Measurements from ENCODE around the gene GAL3ST2. TPM values are rescaled to one million over a fixed set of nuclear protein-coding genes. Genes with fewer than 3 reads are reported as not detected.

GAL3ST2 gene
- total RNA-seq: 1 to 10 TPM in 2 of 9 donors, under 1 TPM in 5, not detected in 2; 0.25 to 1.8 (median 0.83) TPM
- polyA plus RNA-seq: under 1 TPM in 1 of 3 donors, not detected in 2; 0.16 TPM
- long read RNA-seq, donor 1: 0 reads
- long read RNA-seq, donor 2: 0 reads
- long read RNA-seq, donor 3: 0 reads
- long read RNA-seq, donor 4: 0 reads
- long read RNA-seq, donor 5: 0 reads
- long read RNA-seq, donor 6: 0 reads
- long read RNA-seq, donor 7: 0 reads
- long read RNA-seq, donor 8: 0 reads
- long read RNA-seq, donor 9: 0 reads
- long read RNA-seq, donor 10: 0 reads

DNA sequence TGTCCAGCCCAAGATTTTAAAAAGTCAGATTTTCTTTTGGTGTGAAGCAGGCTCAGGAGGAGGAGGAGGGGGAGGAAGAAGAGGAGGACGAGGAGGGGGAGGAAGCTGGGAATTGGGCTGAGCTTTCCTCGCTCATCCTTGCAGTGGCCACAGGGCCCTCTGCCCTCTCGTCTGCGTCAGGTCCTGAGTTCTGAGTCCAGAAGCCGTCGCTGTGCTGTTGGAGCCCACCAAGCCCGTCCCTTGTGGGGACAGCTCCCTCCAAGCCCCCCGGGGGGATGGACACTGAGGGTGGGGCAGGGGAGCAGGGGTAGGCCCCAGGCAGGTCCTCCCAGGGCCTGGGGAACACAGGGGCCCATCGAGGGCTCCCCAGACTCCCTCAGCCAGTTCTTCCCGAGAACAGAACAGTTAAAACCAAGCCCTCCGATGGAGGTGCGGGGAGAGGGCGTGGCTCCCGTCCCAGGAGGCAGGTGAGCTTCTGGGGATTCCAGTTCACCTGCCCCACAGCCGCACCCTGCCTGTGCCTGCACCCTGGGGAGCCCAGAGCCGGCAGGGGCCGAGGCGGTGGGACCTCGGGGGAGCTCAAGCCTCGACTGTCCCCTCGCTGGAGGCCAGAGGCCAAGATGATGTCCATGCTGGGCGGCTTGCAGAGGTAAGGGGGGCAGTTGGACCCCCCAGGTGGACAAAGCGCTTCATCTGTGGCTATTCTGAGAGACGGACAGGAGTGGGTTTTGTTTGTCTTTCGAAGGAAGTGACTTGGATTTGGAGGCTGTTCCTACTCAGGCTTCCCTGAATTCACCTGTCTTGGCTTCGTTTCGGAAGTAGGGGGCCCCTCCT lies at the start of gene GAL3ST2:
Gene GAL3ST2, plus strand, starts transcription at position 487 of the 834 bp plus-strand sequence. Its CDS starts 134 bp downstream, at position 621.
- intact Hi-C loops (cut with DNase I): no loop called here

DNA sequence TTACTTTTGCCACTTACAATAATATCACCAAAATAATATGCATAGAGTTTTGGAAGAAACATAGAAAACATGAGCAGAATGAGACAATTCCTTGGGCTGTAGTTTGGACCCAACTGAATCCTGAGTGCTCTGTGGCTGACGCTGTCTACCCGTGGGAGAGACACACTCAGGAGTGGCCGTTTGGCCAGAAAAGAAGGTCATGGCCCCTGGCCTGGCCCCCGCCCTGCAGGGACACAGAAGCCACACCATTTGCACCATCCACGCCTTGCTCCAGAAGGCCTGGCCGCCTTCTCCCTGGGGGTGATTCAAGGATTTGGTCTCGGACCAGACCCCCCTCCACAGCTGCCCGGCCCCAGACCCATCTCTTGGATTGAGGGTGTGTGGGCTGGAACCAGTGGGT lies 48.6 kb upstream of the GAL3ST2 start:
- WGBS, 4 donors: 49 to 93% (median 80%) methylated on average over 2 to 8 of the region's 8 CpGs
- H3K4me3 ChIP-seq: no peak overlapping the region
- H3K27me3 ChIP-seq: no peaks in the 10 kb centered on the region
- no peak for DNase-seq
- peaks cover 0 to 2% of the 10 kb centered on the region in 2 donors for H3K36me3 ChIP-seq (replicated peaks in 1 of 2)
- TF ChIP-seq POLR2A (IDR thresholded peaks at IDR 0.05) (no peak), CTCF (IDR thresholded peaks at IDR 0.05) (no peak)
- H3K9me3 ChIP-seq (replicated peaks in 1 of 3): no peaks in the 10 kb centered on the region
- intact Hi-C loops (cut with DNase I): loop anchor here in 1 of 2 donors (10.0 kb wide), 1 partner anchor 147 kb away; no protein-coding TSS in a partner anchor
- H3K4me1 ChIP-seq (replicated peaks in 1 of 2): no peaks in the 10 kb centered on the region
- peak overlapping the region in 1 of 5 donors; percentile 1 for H3K27ac ChIP-seq

More for the DNA sequence above, at the start of gene GAL3ST2:
- WGBS, 4 donors: 69 to 88% (median 81%) methylated on average over 6 to 27 of the region's 27 CpGs
- Histone ChIP-seq H3K36me3 (replicated peaks in 1 of 2) (no peaks in the 10 kb centered on the region), H3K4me3 (no peak within 1 kb of the TSS), H3K27ac (no peak within 1 kb of the TSS), H3K27me3 (peaks cover 20% of the 10 kb centered on the region), H3K9me3 (replicated peaks in 1 of 3) (no peaks in the 10 kb centered on the region), H3K4me1 (replicated peaks in 1 of 2) (no peaks in the 10 kb centered on the region)
- peak in 1 of 7 donors; percentile 18 for DNase-seq
- no peak for TF ChIP-seq POLR2A (IDR thresholded peaks at IDR 0.05)
- TF ChIP-seq CTCF (IDR thresholded peaks at IDR 0.05): no peak

GRCh38 chr2:241728627-241729026 lies 48.0 kb upstream of the GAL3ST2 start:
- no peak for DNase-seq
- Histone ChIP-seq H3K9me3 (replicated peaks in 1 of 3) (no peaks in the 10 kb centered on the region), H3K4me1 (replicated peaks in 1 of 2) (no peaks in the 10 kb centered on the region), H3K36me3 (replicated peaks in 1 of 2) (no peaks in the 10 kb centered on the region), H3K4me3 (no peak overlapping the region), H3K27me3 (no peaks in the 10 kb centered on the region), H3K27ac (peak overlapping the region in 1 of 5 donors; percentile 1)
- intact Hi-C loops (cut with DNase I): loop anchor here in 1 of 2 donors (10.0 kb wide), 1 partner anchor 146 kb away; no protein-coding TSS in a partner anchor
- TF ChIP-seq CTCF (IDR thresholded peaks at IDR 0.05) (no peak), POLR2A (IDR thresholded peaks at IDR 0.05) (no peak)
- 76 to 90% (median 88%) methylated on average over 12 to 19 of the region's 19 CpGs for WGBS, 4 donors

DNA sequence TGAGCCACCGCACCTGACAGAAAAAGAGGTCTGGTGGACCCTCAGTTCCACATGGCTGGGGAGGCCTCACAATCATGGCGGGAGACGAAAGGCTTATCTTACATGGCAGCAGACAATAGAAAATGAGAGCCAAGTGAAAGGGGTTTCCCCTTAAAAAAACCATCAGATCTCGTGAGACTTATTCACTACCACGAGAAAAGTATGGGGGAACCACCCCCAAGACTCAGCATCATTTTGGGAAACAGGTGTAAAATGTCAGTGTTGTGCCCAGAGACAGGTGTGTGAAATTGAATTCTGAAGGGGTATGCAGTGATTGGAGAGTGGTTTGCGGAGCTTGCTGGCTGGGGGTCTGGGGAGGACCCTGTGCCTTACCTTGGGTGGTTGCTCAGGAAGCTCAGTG lies 46.8 kb upstream of the GAL3ST2 start:
- Histone ChIP-seq H3K4me3 (no peak overlapping the region), H3K9me3 (replicated peaks in 1 of 3) (no peaks in the 10 kb centered on the region), H3K27ac (no peak overlapping the region), H3K36me3 (replicated peaks in 1 of 2) (no peaks in the 10 kb centered on the region), H3K27me3 (no peaks in the 10 kb centered on the region), H3K4me1 (replicated peaks in 1 of 2) (peaks cover 0 to 4% of the 10 kb centered on the region in 2 donors)
- TF ChIP-seq POLR2A (IDR thresholded peaks at IDR 0.05) (no peak), CTCF (IDR thresholded peaks at IDR 0.05) (no peak)
- no peak for DNase-seq
- intact Hi-C loops (cut with DNase I): loop anchor here (10.0 kb wide), 1 partner anchor 145 kb away; no protein-coding TSS in a partner anchor
- WGBS, 4 donors: 88 to 95% (median 93%) methylated on average over 6 of the region's 6 CpGs

Data from adrenal gland (tissue), 19 donors.